Measurements from ENCODE around the gene MYRIP.

- TF ChIP-seq POLR2A (IDR thresholded peaks at IDR 0.05; ENCODE audit: extremely low read depth, insufficient read length) (no peak), CTCF (IDR thresholded peaks at IDR 0.05; ENCODE audit: low read depth, low read length) (no peak)
These were observed 91.1 kb downstream of the MYRIP start for GRCh38 chr3:39900462-39901002.
